HCT116 (cell line): ENCODE measurements around the gene VAV2. TPM values are rescaled to one million over a fixed set of nuclear protein-coding genes. Genes with fewer than 3 reads are reported as not detected.

ENCODE experiments used
- ATAC-seq: fragments of 200-7000 bp; cut with Tn5 transposase; 2 replicates; pipeline ENCODE4 v1.9.1; 2020; ENCODE audit warnings: mild to moderate bottlenecking, moderate library complexity
- BruUV-seq: library from RNA; stranded (reverse); fragments of 400-500 nt; replicated peaks from 2 replicates; lab custom pipeline; 2021; lab: Mats Ljungman, UMichigan
- CTCF ChIA-PET: fragments of 300-600 bp; sonication (Branson Sonifier 250); formaldehyde crosslinking; loops from one replicate; lab custom pipeline; 2021; ENCODE audit warnings: antibody characterized with exemption; lab: Charles Lee
- POLR2A ChIA-PET: fragments of 300-600, 350-600 bp; sonication (Branson Sonifier 250); formaldehyde crosslinking; loops from one replicate; lab custom pipeline; 2021; ENCODE audit warnings: antibody characterized with exemption; lab: Charles Lee
- RAD21 ChIA-PET, 2 experiments: fragments of 300-600 bp; sonication (Branson Sonifier 250); formaldehyde crosslinking; loops; one replicate each; lab custom pipeline; 2023; ENCODE audit warnings: low total read pairs in 2 of 2; ENCODE audit not compliant: uncharacterized antibody in 2 of 2, unreplicated experiment in 2 of 2, low non-redundant PET in 1 of 2; lab: Charles Lee
- DNase-seq: peaks from one replicate; pipeline ENCODE4 v3.0.0-alpha.2; 2010; ENCODE audit warnings: low read depth, low spot score
- H2AFZ ChIP-seq: fragments of 200-600 bp; shearing (Covaris generic), sonication (generic); 2 replicates; pipeline ENCODE4 v1.6.1; 2017; ENCODE audit warnings: low read depth, mixed run types, mixed read lengths, antibody characterized with exemption, low read length; ENCODE audit not compliant: poor library complexity, severe bottlenecking
- H3K27ac ChIP-seq: 2 replicates; pipeline ENCODE4 v1.5.1; 2012; ENCODE audit warnings: low read depth, low read length
- H3K27me3 ChIP-seq: fragments of 200-600 bp; sonication (generic); 2 replicates; pipeline ENCODE4 v1.6.1; 2016; ENCODE audit warnings: mixed run types, low read length, mixed read lengths; ENCODE audit not compliant: insufficient read depth
- H3K36me3 ChIP-seq, 2 experiments: fragments of 200-500 bp in 1 of 2; fragments of 200-600 bp in 1 of 2; sonication (Bioruptor generic) in 1 of 2; sonication (generic) in 1 of 2; 2 replicates each; pipeline versions ENCODE4 v1.5.1 to v1.6.1; 2014 to 2016; ENCODE audit warnings: low read length in 2 of 2, inconsistent platforms in 1 of 2, mixed read lengths in 1 of 2, mixed run types in 1 of 2; ENCODE audit not compliant: insufficient read depth in 2 of 2, control insufficient read depth in 1 of 2
- H3K4me1 ChIP-seq, 2 experiments: fragments of 200-600 bp in 1 of 2; sonication (generic) in 1 of 2; 2 replicates each; pipeline versions ENCODE4 v1.5.1 to v1.6.1; 2012 to 2017; ENCODE audit warnings: low read length in 2 of 2, inconsistent platforms in 1 of 2, mild to moderate bottlenecking in 1 of 2, mixed read lengths in 1 of 2, mixed run types in 1 of 2, moderate library complexity in 1 of 2; ENCODE audit not compliant: insufficient read depth in 2 of 2, control insufficient read depth in 1 of 2
- H3K4me2 ChIP-seq: fragments of 200-600 bp; sonication (generic); 2 replicates; pipeline ENCODE4 v1.6.1; 2017; ENCODE audit warnings: mixed run types, low read length, mixed read lengths
- H3K4me3 ChIP-seq, 2 experiments: fragments of 200-600 bp in 1 of 2; sonication (generic) in 1 of 2; replicated peaks in 1 of 2; 2 replicates each; pipeline ENCODE4 v1.5.1; 2011 to 2016; ENCODE audit warnings: low read length in 2 of 2, control low read depth in 1 of 2, low read depth in 1 of 2, mild to moderate bottlenecking in 1 of 2, mixed read lengths in 1 of 2, mixed run types in 1 of 2
- H3K79me2 ChIP-seq: fragments of 200-600 bp; sonication (generic); 2 replicates; pipeline ENCODE4 v1.6.1; 2017; ENCODE audit warnings: mild to moderate bottlenecking, mixed run types, low read length, moderate library complexity, mixed read lengths; ENCODE audit not compliant: insufficient read depth
- H3K9ac ChIP-seq: fragments of 200-600 bp; sonication (generic); 2 replicates; pipeline ENCODE4 v1.6.1; 2016; ENCODE audit warnings: low read length, mixed read lengths
- H3K9me2 ChIP-seq: fragments of 200-600 bp; sonication (generic), shearing (Covaris generic); 2 replicates; pipeline ENCODE4 v1.6.1; 2017; ENCODE audit warnings: mixed run types, mild to moderate bottlenecking, moderate library complexity; ENCODE audit not compliant: insufficient read depth
- H3K9me3 ChIP-seq, 2 experiments: fragments of 200-500 bp in 1 of 2; fragments of 200-600 bp in 1 of 2; sonication (Bioruptor generic) in 1 of 2; sonication (generic) in 1 of 2; 2 replicates each; pipeline ENCODE4 v1.6.1; 2014 to 2017; ENCODE audit warnings: low read length in 2 of 2, mixed read lengths in 2 of 2, inconsistent platforms in 1 of 2, low read depth in 1 of 2, mild to moderate bottlenecking in 1 of 2, mixed run types in 1 of 2, moderate library complexity in 1 of 2; ENCODE audit not compliant: control insufficient read depth in 1 of 2, insufficient read depth in 1 of 2
- H4K20me1 ChIP-seq: fragments of 200-600 bp; sonication (generic), shearing (Covaris generic); 2 replicates; pipeline ENCODE4 v1.6.1; 2017; ENCODE audit warnings: mixed run types, mild to moderate bottlenecking, moderate library complexity; ENCODE audit not compliant: insufficient read depth
- POLR2AphosphoS5 ChIP-seq: IDR thresholded peaks from 2 replicates; pipeline ENCODE4 v1.6.1; 2011; ENCODE audit warnings: mild to moderate bottlenecking, low read depth, low read length, moderate library complexity
- TCF7L2 ChIP-seq: IDR thresholded peaks from 2 replicates; pipeline ENCODE4 v1.7.0; 2011; ENCODE audit warnings: borderline replicate concordance, inconsistent platforms; ENCODE audit not compliant: insufficient read depth, insufficient read length; ENCODE audit errors: extremely low read depth
- intact Hi-C: fragments of 100-400 bp; cut with micrococcal nuclease; formaldehyde crosslinking; loops from 2 replicates; pipeline ENCODE4 v1.10.0; 2022
- total RNA-seq: library from RNA; stranded (reverse); gene quantifications from one replicate; pipeline ENCODE4 v1.2.1, GENCODE V29; 2021; ENCODE audit not compliant: unreplicated experiment
- TF ChIP-seq, protein P1 (sequence below): IDR thresholded peaks from 2 replicates; pipeline ENCODE4 v1.6.1; 2012; ENCODE audit warnings: low read depth

The VAV2 gene
- total RNA-seq, 1 experiment from 2014 or later, result 33.2 TPM

DNA sequence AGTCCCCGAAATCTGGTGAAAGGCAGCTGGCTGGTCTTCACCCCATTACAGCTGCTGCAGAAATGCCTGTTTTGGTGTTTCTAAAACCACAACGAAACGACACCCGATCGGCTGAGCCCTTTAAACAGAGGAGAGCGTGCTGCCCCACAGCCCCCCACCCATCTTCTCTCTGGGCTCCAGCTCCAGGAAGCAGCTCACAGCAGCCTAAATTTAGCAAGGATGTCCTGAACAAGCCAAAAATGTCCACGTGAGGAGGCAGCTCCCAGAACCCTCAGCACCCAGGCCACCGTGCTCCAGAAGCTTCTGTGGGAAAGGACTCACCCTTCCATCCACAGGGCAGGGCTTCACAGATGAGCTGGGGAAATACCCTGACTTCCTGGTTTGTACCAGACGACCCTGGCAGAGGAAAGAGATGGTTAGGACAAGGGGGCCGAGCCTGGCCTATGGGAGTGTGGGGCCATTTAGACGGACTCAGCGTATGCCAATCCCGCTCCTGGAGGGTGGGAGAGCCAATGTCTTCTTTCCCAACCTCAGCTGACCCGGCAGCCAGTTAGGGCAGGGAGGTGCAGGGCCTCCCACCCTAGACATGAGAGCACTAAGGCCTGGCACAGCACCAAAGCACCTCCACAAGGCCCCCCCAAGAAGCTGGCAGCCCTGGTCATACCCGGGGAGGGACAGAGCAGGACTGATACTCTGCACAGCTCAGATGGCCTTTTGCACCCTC is 214.9 kb downstream of the VAV2 start:
- intact Hi-C loops, result no loop called here
- DNase-seq, result no peak
- Histone ChIP-seq H3K9ac (no peak overlapping the region), H3K4me2 (no peak overlapping the region), H3K9me3 (peaks cover 5 to 11% of the 10 kb centered on the region in 2 experiments; a peak in 2 of 4 replicates), H3K36me3 (peaks cover 5 to 17% of the 10 kb centered on the region in 2 experiments), H2AFZ (no peak overlapping the region), H3K27me3 (no peaks in the 10 kb centered on the region), H3K9me2 (no peaks in the 10 kb centered on the region), H4K20me1 (no peaks in the 10 kb centered on the region), H3K79me2 (no peaks in the 10 kb centered on the region), H3K4me1 (no peaks in the 10 kb centered on the region), H3K4me3 (no peak overlapping the region), H3K27ac (no peak overlapping the region)
- no TSS peak for BruUV-seq
- ChIA-PET POLR2A (no interaction called here), RAD21 (no interaction called here), CTCF (interaction anchor here (1.3 kb wide), 1 partner anchor 218 kb away, joined by 3 read pairs; no protein-coding TSS in a partner anchor)
- no peak for ATAC-seq
- TF ChIP-seq TCF7L2, result no peak
- no peak for TF ChIP-seq POLR2AphosphoS5
- TF ChIP-seq, protein P1, sequence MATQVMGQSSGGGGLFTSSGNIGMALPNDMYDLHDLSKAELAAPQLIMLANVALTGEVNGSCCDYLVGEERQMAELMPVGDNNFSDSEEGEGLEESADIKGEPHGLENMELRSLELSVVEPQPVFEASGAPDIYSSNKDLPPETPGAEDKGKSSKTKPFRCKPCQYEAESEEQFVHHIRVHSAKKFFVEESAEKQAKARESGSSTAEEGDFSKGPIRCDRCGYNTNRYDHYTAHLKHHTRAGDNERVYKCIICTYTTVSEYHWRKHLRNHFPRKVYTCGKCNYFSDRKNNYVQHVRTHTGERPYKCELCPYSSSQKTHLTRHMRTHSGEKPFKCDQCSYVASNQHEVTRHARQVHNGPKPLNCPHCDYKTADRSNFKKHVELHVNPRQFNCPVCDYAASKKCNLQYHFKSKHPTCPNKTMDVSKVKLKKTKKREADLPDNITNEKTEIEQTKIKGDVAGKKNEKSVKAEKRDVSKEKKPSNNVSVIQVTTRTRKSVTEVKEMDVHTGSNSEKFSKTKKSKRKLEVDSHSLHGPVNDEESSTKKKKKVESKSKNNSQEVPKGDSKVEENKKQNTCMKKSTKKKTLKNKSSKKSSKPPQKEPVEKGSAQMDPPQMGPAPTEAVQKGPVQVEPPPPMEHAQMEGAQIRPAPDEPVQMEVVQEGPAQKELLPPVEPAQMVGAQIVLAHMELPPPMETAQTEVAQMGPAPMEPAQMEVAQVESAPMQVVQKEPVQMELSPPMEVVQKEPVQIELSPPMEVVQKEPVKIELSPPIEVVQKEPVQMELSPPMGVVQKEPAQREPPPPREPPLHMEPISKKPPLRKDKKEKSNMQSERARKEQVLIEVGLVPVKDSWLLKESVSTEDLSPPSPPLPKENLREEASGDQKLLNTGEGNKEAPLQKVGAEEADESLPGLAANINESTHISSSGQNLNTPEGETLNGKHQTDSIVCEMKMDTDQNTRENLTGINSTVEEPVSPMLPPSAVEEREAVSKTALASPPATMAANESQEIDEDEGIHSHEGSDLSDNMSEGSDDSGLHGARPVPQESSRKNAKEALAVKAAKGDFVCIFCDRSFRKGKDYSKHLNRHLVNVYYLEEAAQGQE, result no peak
